Measurements from ENCODE around the gene FAM124A.

Gene FAM124A

GRCh38 chr13:51332566-51333361 lies 110.6 kb downstream of the FAM124A start:
- DNase-seq (ENCODE audit: low read depth) = no peak
- no peak overlapping the region for H3K4me3 ChIP-seq (ENCODE audit: low read length)
- TF ChIP-seq, protein P1, sequence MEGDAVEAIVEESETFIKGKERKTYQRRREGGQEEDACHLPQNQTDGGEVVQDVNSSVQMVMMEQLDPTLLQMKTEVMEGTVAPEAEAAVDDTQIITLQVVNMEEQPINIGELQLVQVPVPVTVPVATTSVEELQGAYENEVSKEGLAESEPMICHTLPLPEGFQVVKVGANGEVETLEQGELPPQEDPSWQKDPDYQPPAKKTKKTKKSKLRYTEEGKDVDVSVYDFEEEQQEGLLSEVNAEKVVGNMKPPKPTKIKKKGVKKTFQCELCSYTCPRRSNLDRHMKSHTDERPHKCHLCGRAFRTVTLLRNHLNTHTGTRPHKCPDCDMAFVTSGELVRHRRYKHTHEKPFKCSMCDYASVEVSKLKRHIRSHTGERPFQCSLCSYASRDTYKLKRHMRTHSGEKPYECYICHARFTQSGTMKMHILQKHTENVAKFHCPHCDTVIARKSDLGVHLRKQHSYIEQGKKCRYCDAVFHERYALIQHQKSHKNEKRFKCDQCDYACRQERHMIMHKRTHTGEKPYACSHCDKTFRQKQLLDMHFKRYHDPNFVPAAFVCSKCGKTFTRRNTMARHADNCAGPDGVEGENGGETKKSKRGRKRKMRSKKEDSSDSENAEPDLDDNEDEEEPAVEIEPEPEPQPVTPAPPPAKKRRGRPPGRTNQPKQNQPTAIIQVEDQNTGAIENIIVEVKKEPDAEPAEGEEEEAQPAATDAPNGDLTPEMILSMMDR (conservative IDR thresholded peaks at IDR 0.05; ENCODE audit: low read depth, low read length) = no peak

DNA sequence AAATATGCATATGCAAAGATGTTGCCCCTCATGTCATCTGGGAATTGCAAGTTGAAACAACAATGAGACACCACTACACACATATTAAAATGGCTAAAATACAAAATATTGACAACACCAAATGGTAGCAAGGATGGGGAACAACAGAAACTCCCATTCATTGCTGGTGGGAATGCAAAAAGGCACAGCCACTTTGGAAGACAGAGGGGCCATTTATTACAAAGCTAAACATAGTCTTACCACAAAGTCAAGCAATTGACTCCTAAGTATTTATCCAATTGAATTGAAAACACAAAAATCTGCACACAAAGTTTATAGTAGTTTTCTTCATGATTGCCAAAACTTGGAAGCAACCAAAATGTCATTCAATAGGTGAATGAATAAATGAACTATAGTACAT lies 111.2 kb downstream of the FAM124A start:
- DNase-seq (ENCODE audit: low read depth) = no peak
- no peak overlapping the region for H3K4me3 ChIP-seq (ENCODE audit: low read length)
- TF ChIP-seq, protein P1 (conservative IDR thresholded peaks at IDR 0.05; ENCODE audit: low read depth, low read length) = no peak

GRCh38 chr13:51333826-51334225 lies 111.6 kb downstream of the FAM124A start:
- H3K4me3 ChIP-seq (ENCODE audit: low read length) = no peak overlapping the region
- DNase-seq (ENCODE audit: low read depth) = no peak
- TF ChIP-seq, protein P1 (conservative IDR thresholded peaks at IDR 0.05; ENCODE audit: low read depth, low read length) = no peak
